Measurements from ENCODE around the gene PROM1. TPM values are rescaled to one million over a fixed set of nuclear protein-coding genes. Genes with fewer than 3 reads are reported as not detected.

Gene PROM1
- total RNA-seq, 2 donors from 2014 or later, result 5.2 to 8.1 TPM

DNA sequence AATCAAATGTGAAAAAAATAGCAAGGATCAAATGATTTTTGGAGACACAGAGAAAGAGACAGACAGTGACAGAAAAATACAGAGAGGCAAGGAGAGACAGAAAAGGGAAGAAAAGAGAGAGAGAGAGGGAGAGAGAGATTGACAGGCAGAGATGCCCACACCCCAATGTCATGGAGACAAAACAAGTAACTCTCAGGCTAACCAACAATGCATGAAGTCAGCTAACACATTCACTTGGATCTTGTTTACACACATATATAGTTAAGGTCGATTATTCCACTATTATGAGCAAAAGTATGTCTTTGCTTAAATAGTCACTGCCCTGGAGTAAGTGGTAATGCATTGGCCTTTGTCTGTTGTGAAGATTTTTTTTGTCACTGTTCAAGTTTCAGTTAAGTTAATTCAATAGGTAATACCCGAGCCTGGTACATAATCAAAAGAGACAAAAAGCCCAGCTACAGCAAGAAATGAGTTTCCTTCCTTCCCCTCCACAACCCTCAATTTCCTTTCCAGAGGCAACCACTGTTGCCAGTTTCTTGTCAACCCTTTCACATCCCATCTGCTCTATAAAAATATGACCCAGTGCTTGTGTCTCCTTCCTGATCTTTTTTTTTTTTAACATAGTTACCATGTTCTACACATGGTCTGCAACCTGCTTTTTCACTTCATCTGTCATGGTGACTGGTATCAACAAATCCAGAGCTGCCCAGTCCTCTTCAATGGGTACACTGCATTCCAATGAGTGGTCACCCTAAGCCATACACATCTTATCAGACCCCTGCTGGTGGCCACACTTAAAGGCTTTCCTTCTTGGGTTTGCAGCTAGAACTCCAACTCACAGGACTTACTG lies 52.1 kb downstream of the PROM1 start:
- Histone ChIP-seq H3K36me3 (no peaks in the 10 kb centered on the region), H3K27me3 (no peaks in the 10 kb centered on the region), H3K4me3 (no peak overlapping the region), H3K4me1 (peaks cover 0 to 5% of the 10 kb centered on the region in 2 donors), H3K9me3 (no peaks in the 10 kb centered on the region), H3K27ac (no peak overlapping the region)
- TF ChIP-seq, protein P1, sequence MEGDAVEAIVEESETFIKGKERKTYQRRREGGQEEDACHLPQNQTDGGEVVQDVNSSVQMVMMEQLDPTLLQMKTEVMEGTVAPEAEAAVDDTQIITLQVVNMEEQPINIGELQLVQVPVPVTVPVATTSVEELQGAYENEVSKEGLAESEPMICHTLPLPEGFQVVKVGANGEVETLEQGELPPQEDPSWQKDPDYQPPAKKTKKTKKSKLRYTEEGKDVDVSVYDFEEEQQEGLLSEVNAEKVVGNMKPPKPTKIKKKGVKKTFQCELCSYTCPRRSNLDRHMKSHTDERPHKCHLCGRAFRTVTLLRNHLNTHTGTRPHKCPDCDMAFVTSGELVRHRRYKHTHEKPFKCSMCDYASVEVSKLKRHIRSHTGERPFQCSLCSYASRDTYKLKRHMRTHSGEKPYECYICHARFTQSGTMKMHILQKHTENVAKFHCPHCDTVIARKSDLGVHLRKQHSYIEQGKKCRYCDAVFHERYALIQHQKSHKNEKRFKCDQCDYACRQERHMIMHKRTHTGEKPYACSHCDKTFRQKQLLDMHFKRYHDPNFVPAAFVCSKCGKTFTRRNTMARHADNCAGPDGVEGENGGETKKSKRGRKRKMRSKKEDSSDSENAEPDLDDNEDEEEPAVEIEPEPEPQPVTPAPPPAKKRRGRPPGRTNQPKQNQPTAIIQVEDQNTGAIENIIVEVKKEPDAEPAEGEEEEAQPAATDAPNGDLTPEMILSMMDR (IDR thresholded peaks at IDR 0.05), result no peak
- DNase-seq (ENCODE audit: low spot score), result no peak

DNA sequence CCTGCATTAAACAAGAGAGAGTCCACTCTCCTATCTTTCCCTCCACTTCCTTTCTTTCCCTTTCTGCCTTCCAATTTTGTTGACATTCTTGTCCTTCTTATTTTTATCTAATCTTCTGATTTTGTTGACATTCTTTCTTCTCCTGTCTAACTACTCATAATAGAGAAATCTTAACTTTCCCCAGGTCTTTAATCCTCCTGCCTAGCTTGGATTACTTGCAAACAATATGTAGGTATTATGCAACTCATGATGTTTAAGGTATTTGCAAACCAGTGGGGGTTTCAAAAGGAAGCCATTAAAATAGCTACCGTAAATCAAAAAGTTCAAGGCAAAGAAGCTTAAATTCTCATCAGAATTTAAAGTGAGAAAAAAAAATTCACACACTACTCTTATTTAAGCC lies 53.9 kb downstream of the PROM1 start:
- TF ChIP-seq, protein P1 (IDR thresholded peaks at IDR 0.05), result no peak
- DNase-seq (ENCODE audit: low spot score), result no peak
- H3K9me3 ChIP-seq, result no peaks in the 10 kb centered on the region
- no peaks in the 10 kb centered on the region for H3K27me3 ChIP-seq
- H3K36me3 ChIP-seq, result no peaks in the 10 kb centered on the region
- H3K4me1 ChIP-seq, result peaks cover 0 to 5% of the 10 kb centered on the region in 2 donors
- no peak overlapping the region for H3K27ac ChIP-seq
- no peak overlapping the region for H3K4me3 ChIP-seq

DNA sequence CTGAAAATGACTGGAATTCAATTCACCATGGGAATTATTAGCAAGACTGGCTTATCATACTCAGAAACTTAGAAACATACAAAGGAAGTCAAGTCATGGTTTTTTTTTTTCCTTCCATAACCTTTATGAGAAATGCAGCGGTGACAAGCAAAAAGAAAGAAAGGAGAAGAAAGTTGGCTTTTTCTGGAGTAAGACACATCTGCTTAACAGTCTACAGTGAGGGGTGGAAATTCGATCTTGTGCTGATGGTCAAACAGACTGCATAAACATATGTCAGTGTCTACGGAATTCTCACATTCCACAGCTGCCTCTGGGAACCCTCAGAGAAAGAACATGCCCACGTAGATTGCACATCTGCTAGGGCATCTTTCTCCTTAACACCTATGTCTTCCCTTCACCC lies 54.6 kb downstream of the PROM1 start:
- no peak overlapping the region for H3K4me3 ChIP-seq

DNA sequence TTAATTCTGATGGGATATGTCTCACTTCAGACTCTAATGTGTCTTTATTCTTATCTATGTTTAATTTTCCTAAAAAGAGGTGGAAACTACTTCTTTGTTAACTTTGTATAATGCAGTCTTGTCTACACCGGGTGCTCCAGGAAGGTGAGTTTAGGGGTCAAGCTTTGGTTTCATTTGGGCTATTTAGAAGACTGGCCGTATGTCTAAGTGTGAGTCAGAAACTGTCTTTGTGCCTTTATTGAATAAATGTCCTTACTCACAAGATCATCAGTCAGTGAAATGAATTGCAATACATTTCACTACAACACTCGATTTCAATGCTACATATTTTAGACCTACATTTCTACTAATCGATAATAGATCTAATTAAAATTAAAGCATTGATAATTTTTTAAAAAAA lies 56.2 kb downstream of the PROM1 start:
- H3K27me3 ChIP-seq, result no peaks in the 10 kb centered on the region
- TF ChIP-seq, protein P1 (IDR thresholded peaks at IDR 0.05), result no peak
- H3K27ac ChIP-seq, result no peak overlapping the region
- peaks cover 0 to 5% of the 10 kb centered on the region in 2 donors for H3K4me1 ChIP-seq
- H3K4me3 ChIP-seq, result no peak overlapping the region
- H3K36me3 ChIP-seq, result no peaks in the 10 kb centered on the region
- DNase-seq (ENCODE audit: low spot score), result no peak
- H3K9me3 ChIP-seq, result no peaks in the 10 kb centered on the region

More for the DNA sequence above, 54.6 kb downstream of the PROM1 start:
- TF ChIP-seq, protein P1 (IDR thresholded peaks at IDR 0.05), result no peak
- H3K27me3 ChIP-seq, result no peaks in the 10 kb centered on the region
- H3K4me1 ChIP-seq, result peaks cover 0 to 5% of the 10 kb centered on the region in 2 donors
- DNase-seq (ENCODE audit: low spot score), result no peak
- H3K9me3 ChIP-seq, result no peaks in the 10 kb centered on the region
- no peaks in the 10 kb centered on the region for H3K36me3 ChIP-seq
- H3K27ac ChIP-seq, result no peak overlapping the region

DNA sequence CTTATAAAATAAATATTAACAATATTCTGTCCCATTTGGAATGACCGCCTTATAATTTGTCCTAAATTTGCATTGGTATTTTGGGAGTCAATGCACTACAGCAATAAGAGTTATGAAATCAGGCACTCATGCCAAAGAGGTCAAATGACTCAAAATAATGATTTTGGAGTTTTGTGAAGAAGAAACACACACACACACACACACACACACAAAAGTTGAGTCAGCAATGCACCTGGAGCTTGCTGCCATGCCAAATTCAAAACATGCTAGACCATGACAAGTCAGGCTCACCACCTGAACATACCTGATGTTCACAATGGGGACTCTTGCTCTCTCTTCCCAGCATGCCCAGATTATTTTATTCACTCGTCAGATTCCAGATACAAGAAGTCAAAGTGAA lies 56.7 kb downstream of the PROM1 start:
- no peaks in the 10 kb centered on the region for H3K27me3 ChIP-seq
- no peaks in the 10 kb centered on the region for H3K36me3 ChIP-seq
- H3K27ac ChIP-seq, result no peak overlapping the region
- TF ChIP-seq, protein P1 (IDR thresholded peaks at IDR 0.05), result no peak
- H3K4me1 ChIP-seq, result peaks cover 0 to 5% of the 10 kb centered on the region in 2 donors
- DNase-seq (ENCODE audit: low spot score), result no peak
- no peak overlapping the region for H3K4me3 ChIP-seq
- no peaks in the 10 kb centered on the region for H3K9me3 ChIP-seq
